GM18505 (cell line): ENCODE measurements around the gene UBE2J1.
"Not testable (repeated sequence)": the region's sequence is repeated elsewhere in the genome, so short reads cannot be mapped to it uniquely, and the experiment has no call there.

ENCODE experiments used
- ATAC-seq: cut with Tn5 transposase; IDR thresholded peaks from one replicate; pipeline ENCODE4 v1.9.1; 2021; ENCODE audit not compliant: unreplicated experiment
- POLR2A ChIP-seq: IDR thresholded peaks from 4 replicates; pipeline ENCODE4 v1.6.1; 2011; ENCODE audit warnings: borderline replicate concordance; ENCODE audit not compliant: insufficient read depth, insufficient read length; ENCODE audit errors: extremely low read depth

The UBE2J1 gene, protein sequence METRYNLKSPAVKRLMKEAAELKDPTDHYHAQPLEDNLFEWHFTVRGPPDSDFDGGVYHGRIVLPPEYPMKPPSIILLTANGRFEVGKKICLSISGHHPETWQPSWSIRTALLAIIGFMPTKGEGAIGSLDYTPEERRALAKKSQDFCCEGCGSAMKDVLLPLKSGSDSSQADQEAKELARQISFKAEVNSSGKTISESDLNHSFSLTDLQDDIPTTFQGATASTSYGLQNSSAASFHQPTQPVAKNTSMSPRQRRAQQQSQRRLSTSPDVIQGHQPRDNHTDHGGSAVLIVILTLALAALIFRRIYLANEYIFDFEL

DNA sequence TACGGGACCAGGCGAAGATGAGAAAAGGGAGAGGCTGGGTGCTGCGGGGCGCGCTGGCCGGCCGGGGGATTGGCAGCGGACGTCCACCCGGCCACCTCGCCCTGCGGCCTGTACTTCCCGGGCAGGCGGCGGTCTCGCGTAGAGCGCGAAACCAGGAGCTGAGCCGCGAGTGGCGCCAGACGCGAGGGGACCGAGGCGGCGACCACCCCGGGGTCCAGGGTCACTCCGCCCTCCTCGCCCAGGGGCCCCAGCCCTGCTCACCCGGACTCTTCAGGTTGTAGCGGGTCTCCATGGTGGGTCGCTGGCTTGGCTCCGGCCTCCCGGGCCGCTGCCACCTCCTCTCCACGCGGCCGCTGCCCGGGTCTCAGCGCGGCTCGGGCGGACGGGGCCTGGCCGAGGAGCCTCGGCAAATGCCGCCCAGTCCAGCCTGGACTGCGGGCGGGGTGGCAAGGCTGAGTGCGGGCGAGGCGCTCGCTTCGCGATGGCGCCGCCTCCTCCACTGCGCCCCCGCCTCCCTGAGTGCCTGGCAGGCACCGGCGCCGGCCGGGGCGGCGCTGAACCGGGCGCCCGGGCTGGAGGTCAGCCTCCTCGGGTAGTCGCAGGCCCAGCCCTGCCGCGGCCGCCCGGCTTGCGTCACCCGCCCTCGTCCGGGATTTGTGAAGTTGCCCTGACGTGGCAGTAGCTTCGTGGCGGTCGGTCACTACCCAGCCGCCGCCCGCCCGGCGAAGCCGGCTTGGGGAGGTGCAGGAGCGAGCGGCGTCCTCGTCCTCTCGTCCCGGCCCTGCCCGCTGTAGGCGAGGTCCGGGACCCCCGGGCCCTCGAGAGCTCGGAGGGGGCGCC, at the start of gene UBE2J1:
TSS of gene UBE2J1 (minus strand) at position 445 of the 840 bp plus-strand sequence. CDS start at position 292, 153 bp downstream.
- peak; percentile 47 for ATAC-seq
- peak; percentile 89 for TF ChIP-seq POLR2A

DNA sequence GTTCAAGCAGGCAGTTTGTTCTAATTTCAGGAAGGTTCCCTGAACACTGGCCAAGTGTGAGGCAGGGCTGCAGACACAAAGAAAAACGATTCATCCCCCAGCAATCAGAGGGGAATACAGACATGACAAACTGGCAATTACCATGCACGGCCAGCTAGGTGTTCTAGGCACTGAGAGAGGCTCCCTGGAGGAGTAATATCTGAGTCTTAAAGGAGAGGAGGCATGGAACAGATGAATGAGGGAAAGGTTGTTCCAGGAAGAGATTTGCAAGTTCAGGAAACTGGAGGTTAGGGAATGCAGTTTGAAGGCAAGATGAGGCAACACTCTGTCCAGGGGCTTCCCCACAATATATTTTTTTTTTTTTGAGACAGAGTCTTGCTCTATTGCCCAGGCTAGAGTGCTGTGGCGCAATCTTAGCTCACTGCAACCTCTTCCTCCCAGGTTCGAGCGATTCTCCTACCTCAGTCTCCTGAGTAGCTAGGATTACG, 48.4 kb upstream of the UBE2J1 start:
- no peak for ATAC-seq
- TF ChIP-seq POLR2A = no peak

- no peak for TF ChIP-seq POLR2A
These were observed 47.5 kb upstream of the UBE2J1 start for GRCh38 chr6:89400050-89400449.

GRCh38 chr6:89398762-89399525, 46.4 kb upstream of the UBE2J1 start:
- TF ChIP-seq POLR2A = no peak
- no peak for ATAC-seq

More at GRCh38 chr6:89400050-89400449, 47.5 kb upstream of the UBE2J1 start:
- ATAC-seq = no peak

- ATAC-seq = not testable (repeated sequence)
These were observed 45.4 kb upstream of the UBE2J1 start for GRCh38 chr6:89397884-89398283.

- no peak for ATAC-seq
- no peak for TF ChIP-seq POLR2A
These were observed 41.1 kb upstream of the UBE2J1 start for GRCh38 chr6:89393659-89394058.

DNA sequence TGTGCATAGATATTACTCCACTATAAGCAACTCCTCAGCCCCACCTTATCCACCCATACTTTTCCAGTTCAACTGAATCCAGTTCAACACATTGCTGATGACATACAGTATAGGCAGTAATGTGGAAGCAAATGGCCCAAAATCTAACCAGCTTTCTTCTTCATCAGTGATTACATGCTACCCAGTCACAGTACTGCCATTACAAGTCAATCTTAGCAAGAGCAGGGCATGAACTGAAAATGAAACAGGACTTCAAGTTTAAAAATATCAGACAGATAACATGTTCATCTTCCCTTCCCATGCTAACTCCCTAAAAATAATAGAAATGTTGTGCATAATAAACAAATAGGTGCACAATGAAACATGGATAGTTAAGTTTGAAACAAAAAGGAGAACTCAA, 40.3 kb upstream of the UBE2J1 start:
- ATAC-seq = no peak
- no peak for TF ChIP-seq POLR2A

GRCh38 chr6:89388846-89389245, 36.3 kb upstream of the UBE2J1 start:
- no peak for TF ChIP-seq POLR2A
- ATAC-seq = no peak

GRCh38 chr6:89387516-89388201, 35.1 kb upstream of the UBE2J1 start:
- no peak for TF ChIP-seq POLR2A
- ATAC-seq = peak; percentile 91

- TF ChIP-seq POLR2A = no peak
- ATAC-seq = peak; percentile 9
These were observed 34.5 kb upstream of the UBE2J1 start for GRCh38 chr6:89386917-89387491.

DNA sequence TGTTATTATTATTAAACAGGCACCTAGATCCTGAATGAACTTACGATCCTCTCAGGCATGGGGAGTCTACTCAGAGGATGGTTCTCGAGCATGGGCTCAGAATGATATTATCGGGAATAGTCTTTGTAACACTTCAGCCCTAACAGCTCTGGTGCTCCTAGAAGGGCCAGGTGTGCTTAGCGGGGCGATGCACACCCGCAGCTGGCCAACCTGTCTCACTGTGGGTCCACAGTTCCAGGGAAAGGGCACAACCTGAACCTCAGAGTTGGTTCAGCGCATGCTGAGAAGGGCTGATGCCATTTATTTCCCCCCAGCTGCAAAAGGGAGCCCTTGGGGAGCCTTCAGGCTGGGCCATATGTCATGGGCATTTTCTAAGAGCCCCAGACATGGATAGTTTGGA, 33.3 kb upstream of the UBE2J1 start:
- no peak for TF ChIP-seq POLR2A
- ATAC-seq = no peak

DNA sequence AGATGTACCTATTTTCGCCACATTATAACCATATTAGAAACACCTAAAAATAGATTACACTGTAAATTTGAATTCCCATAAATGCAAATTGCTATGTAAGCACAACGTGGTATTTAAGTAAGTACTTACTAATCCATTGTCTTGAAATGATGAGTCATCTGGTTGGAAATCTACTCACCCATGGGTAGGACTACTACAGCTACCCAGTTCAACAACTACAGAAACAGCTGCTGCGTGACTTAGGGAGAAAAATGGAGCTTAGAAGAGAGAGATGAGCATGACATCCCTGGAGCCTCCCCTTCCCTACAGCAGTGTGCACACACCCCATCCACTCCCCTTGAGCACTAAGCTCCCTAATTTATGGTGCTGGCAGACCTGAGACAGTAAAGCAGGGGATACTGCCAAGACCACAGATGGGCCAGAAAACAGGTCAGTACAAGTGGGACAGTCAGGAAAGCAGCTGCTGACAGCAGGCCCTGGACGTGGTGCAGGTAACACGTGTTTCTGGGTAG, 32.7 kb upstream of the UBE2J1 start:
- ATAC-seq = peak; percentile 35
- TF ChIP-seq POLR2A = no peak
